BLaER1 treated with 17β-estradiol and CSF1 and Interleukin-3, amounts not matched to agents 10 nM and 100 nM (cell line): ENCODE measurements around the gene CHEK1.

ENCODE experiments used
- H3K27ac ChIP-seq, 11 experiments: shearing (Covaris generic); formaldehyde crosslinking; 2 replicates each; pipeline ENCODE4 v1.8.1; 2022
- H3K27me3 ChIP-seq, 11 experiments: shearing (Covaris generic); formaldehyde crosslinking; 2 replicates each; pipeline ENCODE4 v1.8.1; 2022
- H3K36me3 ChIP-seq, 11 experiments: shearing (Covaris generic); formaldehyde crosslinking; 2 replicates each; pipeline ENCODE4 v1.8.1; 2022
- H3K4me1 ChIP-seq, 10 experiments: shearing (Covaris generic); formaldehyde crosslinking; 2 replicates each; pipeline ENCODE4 v1.8.1; 2022
- H3K4me2 ChIP-seq, 11 experiments: shearing (Covaris generic); formaldehyde crosslinking; 2 replicates each; pipeline ENCODE4 v1.8.1; 2022
- H3K4me3 ChIP-seq, 10 experiments: shearing (Covaris generic); formaldehyde crosslinking; 2 replicates each; pipeline ENCODE4 v1.8.1; 2022
- H3K9ac ChIP-seq, 11 experiments: shearing (Covaris generic); formaldehyde crosslinking; 2 replicates each; pipeline ENCODE4 v1.8.1; 2022
- H3K9me3 ChIP-seq, 11 experiments: shearing (Covaris generic); formaldehyde crosslinking; replicated peaks in 1 of 11; 2 replicates each; pipeline ENCODE4 v1.8.1; 2022
- H4K20me1 ChIP-seq, 11 experiments: shearing (Covaris generic); formaldehyde crosslinking; 2 replicates each; pipeline ENCODE4 v1.8.1; 2022
- Cebpa-rat ChIP-seq, 11 experiments: shearing (Covaris generic); IDR thresholded peaks; 2 replicates each; pipeline ENCODE4 v1.8.1; 2022

CHEK1 gene

DNA sequence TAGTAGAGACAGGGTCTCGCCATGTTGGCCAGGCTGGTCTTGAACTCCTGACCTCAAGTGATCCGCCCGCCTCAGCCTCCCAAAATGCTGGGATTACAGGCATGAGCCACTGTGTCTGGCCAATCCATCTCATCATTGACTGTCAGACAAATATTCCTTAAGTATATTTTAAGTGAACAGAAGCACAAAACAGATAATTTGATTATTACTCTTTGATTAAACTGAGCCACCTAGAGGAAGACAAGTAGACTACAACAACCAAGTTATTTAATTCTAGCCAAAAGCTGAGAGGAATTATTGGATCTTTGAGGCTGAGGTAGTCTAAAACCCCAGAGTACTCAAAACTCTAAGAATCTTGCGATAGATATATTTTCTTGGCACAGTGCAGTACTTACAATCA lies 54.4 kb downstream of the CHEK1 start:
- Histone ChIP-seq H3K36me3 (peaks cover 19 to 84% (median 68%) of the 10 kb centered on the region in 11 experiments), H3K9ac (no peak overlapping the region), H4K20me1 (no peaks in the 10 kb centered on the region), H3K4me1 (peaks cover 0 to 9% (median 3%) of the 10 kb centered on the region in 10 experiments; a peak in 5 of 20 replicates), H3K27me3 (no peaks in the 10 kb centered on the region), H3K4me2 (no peak overlapping the region), H3K27ac (no peak overlapping the region), H3K9me3 (no peaks in the 10 kb centered on the region), H3K4me3 (no peak overlapping the region)
- TF ChIP-seq Cebpa-rat (IDR thresholded peaks at IDR 0.05), result no peak

DNA sequence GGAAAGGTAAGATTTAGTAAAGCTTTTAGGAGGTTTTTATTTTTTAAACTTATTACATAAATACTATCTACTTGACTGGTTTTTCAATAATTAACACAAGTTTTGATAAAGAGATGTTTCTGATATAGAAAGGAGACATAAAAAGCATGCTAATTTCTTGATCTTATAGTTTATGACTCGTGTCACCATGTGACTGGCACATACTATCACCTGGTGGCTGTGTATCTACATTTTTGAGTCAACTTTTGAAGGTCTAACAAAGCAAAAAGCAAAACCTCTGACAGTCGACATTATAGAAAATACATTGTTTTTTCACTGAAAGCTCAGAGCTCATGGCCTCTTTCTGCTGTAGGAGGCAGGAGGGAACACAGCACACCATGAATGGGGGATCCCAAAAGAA lies 54.9 kb downstream of the CHEK1 start:
- no peak overlapping the region for H3K9ac ChIP-seq
- H4K20me1 ChIP-seq, result no peaks in the 10 kb centered on the region
- no peaks in the 10 kb centered on the region for H3K27me3 ChIP-seq
- no peak for TF ChIP-seq Cebpa-rat (IDR thresholded peaks at IDR 0.05)
- H3K4me3 ChIP-seq, result no peak overlapping the region
- peaks cover 19 to 84% (median 64%) of the 10 kb centered on the region in 11 experiments for H3K36me3 ChIP-seq
- no peak overlapping the region for H3K27ac ChIP-seq
- H3K4me2 ChIP-seq, result no peak overlapping the region
- no peaks in the 10 kb centered on the region for H3K9me3 ChIP-seq
- peaks cover 0 to 9% (median 3%) of the 10 kb centered on the region in 10 experiments; a peak in 5 of 20 replicates for H3K4me1 ChIP-seq

DNA sequence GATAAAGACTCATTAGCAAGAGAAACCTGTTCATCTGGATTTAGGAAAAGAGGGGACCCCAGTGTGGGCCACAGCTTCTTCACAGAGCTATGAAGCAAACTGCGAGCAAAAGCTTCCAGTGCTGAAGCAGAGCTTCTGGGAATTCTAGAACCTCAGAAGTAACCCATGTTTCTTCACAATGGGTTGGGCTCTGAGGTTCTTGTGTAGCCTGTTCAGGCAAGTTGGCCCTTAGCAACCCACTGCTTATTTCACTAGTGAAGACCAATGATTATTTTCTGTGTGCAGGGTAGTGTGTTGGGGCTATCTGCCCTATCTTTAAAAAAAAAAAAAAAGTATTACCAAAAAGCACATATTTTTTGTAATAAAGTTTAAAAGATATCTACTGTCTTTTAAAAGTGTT lies 55.8 kb downstream of the CHEK1 start, which contains the start of gene ACRV1:
Gene ACRV1 (minus strand): TSS at position 101 of the 400 bp plus-strand sequence. CDS start 67 bp downstream, at position 34.
- H3K9me3 ChIP-seq, result no peaks in the 10 kb centered on the region
- peaks cover 0 to 9% (median 3%) of the 10 kb centered on the region in 10 experiments; a peak in 5 of 20 replicates for H3K4me1 ChIP-seq
- H3K4me2 ChIP-seq, result peak within 1 kb of the TSS in 4 of 11 experiments; percentile 6 to 40 (median 26); a peak in 5 of 22 replicates
- peaks cover 18 to 81% (median 56%) of the 10 kb centered on the region in 11 experiments for H3K36me3 ChIP-seq
- H4K20me1 ChIP-seq, result no peaks in the 10 kb centered on the region
- no peaks in the 10 kb centered on the region for H3K27me3 ChIP-seq
- no peak within 1 kb of the TSS for H3K27ac ChIP-seq
- H3K9ac ChIP-seq, result no peak within 1 kb of the TSS
- TF ChIP-seq Cebpa-rat (IDR thresholded peaks at IDR 0.05), result no peak
- no peak within 1 kb of the TSS for H3K4me3 ChIP-seq

GRCh38 chr11:125685228-125685627 lies 60.3 kb downstream of the CHEK1 start:
- Histone ChIP-seq H3K27me3 (no peaks in the 10 kb centered on the region), H3K9ac (no peak overlapping the region), H3K27ac (no peak overlapping the region), H3K4me2 (no peak overlapping the region), H3K4me3 (no peak overlapping the region), H3K4me1 (peaks cover 0 to 9% (median 3%) of the 10 kb centered on the region in 10 experiments; a peak in 5 of 20 replicates), H4K20me1 (no peaks in the 10 kb centered on the region), H3K36me3 (peaks cover 0 to 44% (median 19%) of the 10 kb centered on the region in 11 experiments; a peak in 12 of 22 replicates), H3K9me3 (no peaks in the 10 kb centered on the region; a peak in 1 of 22 replicates)
- no peak for TF ChIP-seq Cebpa-rat (IDR thresholded peaks at IDR 0.05)

DNA sequence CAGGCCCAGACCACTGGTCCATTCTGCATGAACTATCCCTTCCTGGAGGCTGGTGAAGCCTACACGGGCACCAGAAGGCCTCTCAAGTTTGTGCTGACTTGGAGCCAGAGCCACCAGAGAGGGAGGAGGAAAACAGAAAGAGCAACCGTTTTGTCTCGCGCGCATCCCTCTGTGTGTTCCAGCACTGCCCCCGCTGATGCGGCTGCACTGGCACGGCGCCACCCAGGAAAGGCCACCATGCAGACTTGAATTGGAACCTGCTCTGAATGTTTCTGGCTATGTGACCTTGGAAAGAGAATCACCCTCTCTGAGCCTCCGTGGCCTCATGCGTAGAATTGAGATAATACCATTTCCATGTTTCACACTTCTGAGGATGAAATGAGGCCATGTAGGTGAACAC lies 63.1 kb downstream of the CHEK1 start:
- Histone ChIP-seq H3K9ac (no peak overlapping the region), H4K20me1 (no peaks in the 10 kb centered on the region), H3K4me3 (no peak overlapping the region), H3K27ac (no peak overlapping the region), H3K9me3 (no peaks in the 10 kb centered on the region; a peak in 1 of 22 replicates), H3K4me2 (no peak overlapping the region), H3K36me3 (peaks cover 0 to 27% (median 13%) of the 10 kb centered on the region in 11 experiments; a peak in 8 of 22 replicates), H3K27me3 (no peaks in the 10 kb centered on the region), H3K4me1 (no peaks in the 10 kb centered on the region)
- no peak for TF ChIP-seq Cebpa-rat (IDR thresholded peaks at IDR 0.05)

GRCh38 chr11:125688632-125689031 lies 63.7 kb downstream of the CHEK1 start:
- H3K4me3 ChIP-seq, result no peak overlapping the region
- H3K9ac ChIP-seq, result no peak overlapping the region
- H3K36me3 ChIP-seq, result peaks cover 0 to 23% (median 13%) of the 10 kb centered on the region in 11 experiments; a peak in 8 of 22 replicates
- H3K4me1 ChIP-seq, result no peaks in the 10 kb centered on the region
- no peak overlapping the region for H3K27ac ChIP-seq
- H4K20me1 ChIP-seq, result no peaks in the 10 kb centered on the region
- TF ChIP-seq Cebpa-rat (IDR thresholded peaks at IDR 0.05), result no peak
- H3K27me3 ChIP-seq, result no peaks in the 10 kb centered on the region
- H3K4me2 ChIP-seq, result no peak overlapping the region
- no peaks in the 10 kb centered on the region; a peak in 1 of 22 replicates for H3K9me3 ChIP-seq

DNA sequence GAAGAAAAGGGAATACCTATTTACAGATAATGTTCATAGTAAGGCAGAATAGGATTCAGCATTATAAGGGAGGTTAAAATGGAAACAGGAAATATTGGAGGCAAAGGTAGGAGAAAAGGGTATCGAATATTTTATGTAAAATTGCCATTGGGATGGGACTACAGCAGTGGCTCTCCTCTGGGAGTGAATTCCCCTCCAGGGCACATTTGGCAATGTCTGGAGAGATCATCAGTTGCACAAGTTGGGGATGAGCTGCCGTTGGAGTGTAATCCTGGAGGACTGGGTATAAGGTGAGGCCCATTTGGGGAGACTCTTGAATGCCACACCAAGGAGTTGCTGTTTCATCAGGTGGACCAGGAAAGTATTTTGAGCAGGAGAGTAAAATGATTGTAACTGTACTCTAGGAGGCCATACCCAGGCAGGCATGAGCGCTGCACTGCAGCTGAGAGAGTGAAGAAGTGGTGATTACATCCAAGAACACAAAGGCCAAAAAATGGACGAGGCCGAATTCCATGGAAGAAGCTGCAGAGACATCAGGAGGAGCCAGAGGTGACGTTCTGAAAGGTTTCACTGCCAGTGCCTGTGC lies 64.4 kb downstream of the CHEK1 start:
- no peak overlapping the region for H3K4me3 ChIP-seq
- no peak for TF ChIP-seq Cebpa-rat (IDR thresholded peaks at IDR 0.05)
- no peak overlapping the region for H3K27ac ChIP-seq
- no peaks in the 10 kb centered on the region for H3K27me3 ChIP-seq
- H4K20me1 ChIP-seq, result no peaks in the 10 kb centered on the region
- H3K36me3 ChIP-seq, result peaks cover 0 to 17% (median 7%) of the 10 kb centered on the region in 11 experiments; a peak in 6 of 22 replicates
- no peaks in the 10 kb centered on the region for H3K4me1 ChIP-seq
- H3K9ac ChIP-seq, result no peak overlapping the region
- H3K9me3 ChIP-seq, result no peaks in the 10 kb centered on the region; a peak in 1 of 22 replicates
- no peak overlapping the region for H3K4me2 ChIP-seq

GRCh38 chr11:125690006-125690405 lies 65.0 kb downstream of the CHEK1 start:
- Histone ChIP-seq H3K27ac (no peak overlapping the region), H3K9ac (no peak overlapping the region), H3K4me3 (no peak overlapping the region), H3K36me3 (peaks cover 0 to 11% (median 5%) of the 10 kb centered on the region in 11 experiments; a peak in 5 of 22 replicates), H3K4me1 (no peaks in the 10 kb centered on the region), H3K27me3 (no peaks in the 10 kb centered on the region), H3K9me3 (no peaks in the 10 kb centered on the region; a peak in 1 of 22 replicates), H3K4me2 (no peak overlapping the region), H4K20me1 (no peaks in the 10 kb centered on the region)
- TF ChIP-seq Cebpa-rat (IDR thresholded peaks at IDR 0.05), result no peak

DNA sequence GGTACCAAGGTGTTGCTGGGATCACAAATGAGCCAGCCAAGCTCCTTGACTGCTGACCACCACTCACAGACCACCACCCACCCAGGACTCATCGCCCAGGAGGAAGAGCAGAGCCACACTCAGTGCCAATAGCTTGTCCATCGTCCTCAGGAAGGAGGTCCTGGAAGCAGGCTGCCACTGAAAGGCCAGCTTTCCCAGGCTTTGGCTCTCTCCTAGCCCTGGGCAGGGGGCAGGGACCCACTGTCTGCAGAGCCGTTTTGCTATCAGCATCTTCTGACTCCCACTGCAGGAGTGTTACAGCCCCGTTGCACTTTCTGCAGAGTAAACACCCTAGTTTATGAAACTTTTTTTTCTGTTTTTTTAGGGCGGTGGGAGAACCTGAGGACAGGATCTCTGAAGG lies 67.9 kb downstream of the CHEK1 start:
- Histone ChIP-seq H4K20me1 (no peaks in the 10 kb centered on the region), H3K27me3 (no peaks in the 10 kb centered on the region), H3K9ac (no peak overlapping the region), H3K27ac (no peak overlapping the region), H3K4me3 (no peak overlapping the region), H3K4me2 (no peak overlapping the region), H3K9me3 (peaks cover 0 to 3% (median 0%) of the 10 kb centered on the region in 11 experiments; a peak in 1 of 22 replicates), H3K4me1 (no peaks in the 10 kb centered on the region), H3K36me3 (peaks cover 0 to 2% (median 0%) of the 10 kb centered on the region in 11 experiments; a peak in 1 of 22 replicates)
- no peak for TF ChIP-seq Cebpa-rat (IDR thresholded peaks at IDR 0.05)

DNA sequence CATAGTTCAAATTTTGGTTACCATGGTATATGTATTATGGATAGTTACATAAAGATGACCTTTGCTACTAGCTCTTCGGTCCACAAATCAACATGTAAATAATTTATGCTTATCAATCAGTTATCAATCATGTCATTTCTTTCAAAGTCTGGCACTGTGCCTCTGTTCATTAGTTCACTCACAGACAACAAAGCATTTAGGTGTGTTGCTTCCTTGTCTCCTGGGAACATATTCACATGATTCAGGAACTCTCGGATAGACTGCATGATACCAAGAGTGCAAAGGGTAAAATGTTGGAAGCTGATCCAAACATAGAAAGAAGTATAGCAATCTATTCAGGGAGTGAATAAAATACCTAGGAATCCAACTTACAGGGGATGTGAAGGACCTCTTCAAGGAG lies 70.0 kb downstream of the CHEK1 start:
- Histone ChIP-seq H3K9me3 (peaks cover 0 to 3% (median 0%) of the 10 kb centered on the region in 11 experiments; a peak in 1 of 22 replicates), H3K36me3 (no peaks in the 10 kb centered on the region), H3K9ac (no peak overlapping the region), H3K4me1 (no peaks in the 10 kb centered on the region), H3K27ac (no peak overlapping the region), H3K4me2 (no peak overlapping the region), H3K27me3 (no peaks in the 10 kb centered on the region), H4K20me1 (no peaks in the 10 kb centered on the region), H3K4me3 (no peak overlapping the region)
- TF ChIP-seq Cebpa-rat (IDR thresholded peaks at IDR 0.05), result no peak
